Thyroid gland (tissue), 4 donors: ENCODE data around the gene UGP2.

Experiments used
- CTCF ChIP-seq, 6 experiments: fragments of 200-600 bp in 3 of 6; fragments of 450-650 bp in 3 of 6; sonication (generic) in 3 of 6; IDR thresholded peaks; one replicate each; pipeline ENCODE4 v1.5.1; 2016 to 2019; ENCODE audit warnings: antibody characterized with exemption in 6 of 6, mild to moderate bottlenecking in 2 of 6, inconsistent platforms in 1 of 6, moderate library complexity in 1 of 6
- POLR2A ChIP-seq, 2 donors: fragments of 450-650 bp; IDR thresholded peaks; one replicate each; pipeline ENCODE4 v1.6.1; 2017; ENCODE audit warnings: antibody characterized with exemption in 2 of 2, mild to moderate bottlenecking in 2 of 2, moderate library complexity in 1 of 2

GRCh38 chr2:63845866-63846265, 4.2 kb downstream of the UGP2 start:
- TF ChIP-seq CTCF (IDR thresholded peaks at IDR 0.05) (no peak), POLR2A (IDR thresholded peaks at IDR 0.05) (no peak)
